ENCODE data around the gene SERGEF.

DNA sequence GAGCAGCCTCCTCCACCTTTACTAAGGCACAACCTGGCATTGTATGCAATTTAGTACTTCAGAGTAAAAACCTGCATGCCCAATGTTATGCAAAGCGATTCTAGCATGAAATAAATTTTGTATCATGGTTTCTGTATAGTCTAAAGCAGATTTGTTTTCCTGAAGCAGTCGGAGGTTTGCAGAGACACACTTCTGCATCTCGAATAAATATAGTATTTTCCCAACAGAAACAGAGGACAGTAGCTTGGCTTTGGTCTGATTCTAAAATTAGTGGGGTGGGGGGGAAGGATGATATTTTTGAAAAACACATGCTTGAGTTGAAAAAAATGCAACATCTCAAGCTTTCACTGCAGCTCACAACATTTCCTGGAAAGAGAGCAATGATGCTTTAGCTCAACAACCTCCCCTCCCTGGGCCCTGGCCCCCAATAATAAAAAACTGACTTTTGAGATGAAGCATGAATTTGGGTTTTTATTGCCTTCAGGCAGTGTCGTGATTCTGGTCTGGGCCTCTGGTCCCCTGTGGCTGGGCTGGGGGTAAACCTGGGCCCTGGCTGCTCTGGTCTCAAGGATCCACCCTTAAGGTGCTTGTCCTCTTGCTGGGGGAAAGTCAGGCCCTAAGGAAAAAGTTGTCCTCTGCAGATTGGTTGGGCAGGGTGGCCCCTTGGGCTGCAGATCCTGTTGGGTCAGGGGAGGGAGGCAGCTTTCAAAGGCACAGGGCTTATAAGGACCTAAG, 230.1 kb downstream of the SERGEF start:
- TF ChIP-seq, protein P1, sequence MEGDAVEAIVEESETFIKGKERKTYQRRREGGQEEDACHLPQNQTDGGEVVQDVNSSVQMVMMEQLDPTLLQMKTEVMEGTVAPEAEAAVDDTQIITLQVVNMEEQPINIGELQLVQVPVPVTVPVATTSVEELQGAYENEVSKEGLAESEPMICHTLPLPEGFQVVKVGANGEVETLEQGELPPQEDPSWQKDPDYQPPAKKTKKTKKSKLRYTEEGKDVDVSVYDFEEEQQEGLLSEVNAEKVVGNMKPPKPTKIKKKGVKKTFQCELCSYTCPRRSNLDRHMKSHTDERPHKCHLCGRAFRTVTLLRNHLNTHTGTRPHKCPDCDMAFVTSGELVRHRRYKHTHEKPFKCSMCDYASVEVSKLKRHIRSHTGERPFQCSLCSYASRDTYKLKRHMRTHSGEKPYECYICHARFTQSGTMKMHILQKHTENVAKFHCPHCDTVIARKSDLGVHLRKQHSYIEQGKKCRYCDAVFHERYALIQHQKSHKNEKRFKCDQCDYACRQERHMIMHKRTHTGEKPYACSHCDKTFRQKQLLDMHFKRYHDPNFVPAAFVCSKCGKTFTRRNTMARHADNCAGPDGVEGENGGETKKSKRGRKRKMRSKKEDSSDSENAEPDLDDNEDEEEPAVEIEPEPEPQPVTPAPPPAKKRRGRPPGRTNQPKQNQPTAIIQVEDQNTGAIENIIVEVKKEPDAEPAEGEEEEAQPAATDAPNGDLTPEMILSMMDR (IDR thresholded peaks at IDR 0.05; ENCODE audit: insufficient read depth, low read length, poor library complexity, severe bottlenecking) = no peak
- no peak for TF ChIP-seq EZH2phosphoT487 (conservative IDR thresholded peaks at IDR 0.05; ENCODE audit: low read length)
